ENCODE measurements around the gene S100A10. TPM values are rescaled to one million over a fixed set of nuclear protein-coding genes. Genes with fewer than 3 reads are reported as not detected.

The S100A10 gene
- total and polyA plus RNA-seq, 11 donors, result 55.5 to 403 (median 196) TPM

DNA sequence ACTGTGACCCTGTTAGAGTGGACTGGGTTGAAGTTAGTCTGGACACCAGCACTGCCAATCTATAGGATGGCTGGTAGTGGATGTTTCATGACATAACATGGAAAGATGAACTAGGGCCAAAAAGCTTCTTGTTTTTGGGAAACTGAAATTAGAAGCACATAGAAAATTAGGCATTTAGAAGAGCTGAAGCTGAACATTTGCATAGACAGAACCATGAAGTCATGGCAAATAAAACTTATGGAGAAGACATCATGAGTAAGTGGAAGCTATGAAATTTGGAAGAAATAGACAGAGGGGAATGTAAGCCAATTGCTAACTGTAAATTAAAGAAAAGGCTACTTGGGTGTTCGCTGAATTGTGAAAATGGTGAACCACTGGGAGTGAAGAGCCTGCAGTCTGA, 45.8 kb upstream of the S100A10 start:
- peaks cover 0 to under 1% (median 0%) of the 10 kb centered on the region in 9 donors for H3K36me3 ChIP-seq
- H3K27me3 ChIP-seq, result no peaks in the 10 kb centered on the region
- no peak overlapping the region for H3K27ac ChIP-seq
- H3K4me1 ChIP-seq, result peaks cover 0 to 43% (median 10%) of the 10 kb centered on the region in 12 donors
- intact Hi-C loops (cut with DNase I), result no loop called here
- DNase-seq (no peak), ATAC-seq (no peak)
- no peak for TF ChIP-seq POLR2A (IDR thresholded peaks at IDR 0.05)
- TF ChIP-seq, protein P1, sequence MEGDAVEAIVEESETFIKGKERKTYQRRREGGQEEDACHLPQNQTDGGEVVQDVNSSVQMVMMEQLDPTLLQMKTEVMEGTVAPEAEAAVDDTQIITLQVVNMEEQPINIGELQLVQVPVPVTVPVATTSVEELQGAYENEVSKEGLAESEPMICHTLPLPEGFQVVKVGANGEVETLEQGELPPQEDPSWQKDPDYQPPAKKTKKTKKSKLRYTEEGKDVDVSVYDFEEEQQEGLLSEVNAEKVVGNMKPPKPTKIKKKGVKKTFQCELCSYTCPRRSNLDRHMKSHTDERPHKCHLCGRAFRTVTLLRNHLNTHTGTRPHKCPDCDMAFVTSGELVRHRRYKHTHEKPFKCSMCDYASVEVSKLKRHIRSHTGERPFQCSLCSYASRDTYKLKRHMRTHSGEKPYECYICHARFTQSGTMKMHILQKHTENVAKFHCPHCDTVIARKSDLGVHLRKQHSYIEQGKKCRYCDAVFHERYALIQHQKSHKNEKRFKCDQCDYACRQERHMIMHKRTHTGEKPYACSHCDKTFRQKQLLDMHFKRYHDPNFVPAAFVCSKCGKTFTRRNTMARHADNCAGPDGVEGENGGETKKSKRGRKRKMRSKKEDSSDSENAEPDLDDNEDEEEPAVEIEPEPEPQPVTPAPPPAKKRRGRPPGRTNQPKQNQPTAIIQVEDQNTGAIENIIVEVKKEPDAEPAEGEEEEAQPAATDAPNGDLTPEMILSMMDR (IDR thresholded peaks at IDR 0.05), result no peak
- WGBS, 4 donors, result 84 to 98% (median 95%) methylated on average over 1 of the region's 1 CpG
- no peaks in the 10 kb centered on the region for H3K9me3 ChIP-seq
- no peak overlapping the region for H3K4me3 ChIP-seq

DNA sequence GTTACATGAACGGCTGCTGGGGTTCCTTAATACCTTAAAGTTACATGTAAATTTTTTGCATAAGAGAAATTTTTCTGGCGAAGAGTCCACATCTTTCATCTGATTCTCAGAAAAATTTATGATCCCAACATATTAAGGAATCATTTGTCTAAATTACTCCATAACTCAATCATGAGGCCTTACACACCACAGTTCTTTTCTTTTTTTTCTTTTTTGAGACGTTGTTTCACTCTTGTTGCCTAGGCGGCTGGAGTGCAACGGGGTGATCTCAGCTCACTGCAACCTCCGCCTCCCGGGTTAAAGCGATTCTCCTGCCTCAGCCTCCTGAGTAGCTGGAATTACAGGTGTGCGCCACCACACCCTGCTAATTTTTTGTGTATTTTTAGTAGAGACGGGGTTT, 45.2 kb upstream of the S100A10 start:
- no peaks in the 10 kb centered on the region for H3K9me3 ChIP-seq
- DNase-seq, result no peak
- 94 to 95% (median 95%) methylated on average over 10 of the region's 10 CpGs for WGBS, 4 donors
- H3K36me3 ChIP-seq, result peaks cover 0 to 7% (median 2%) of the 10 kb centered on the region in 9 donors
- intact Hi-C loops (cut with DNase I), result no loop called here
- no peak overlapping the region for H3K4me3 ChIP-seq
- peak overlapping the region in 1 of 12 donors; percentile 97 for H3K27ac ChIP-seq
- ATAC-seq, result no peak
- H3K27me3 ChIP-seq, result no peaks in the 10 kb centered on the region
- H3K4me1 ChIP-seq, result peaks cover 0 to 43% (median 14%) of the 10 kb centered on the region in 12 donors
- TF ChIP-seq POLR2A (IDR thresholded peaks at IDR 0.05), result no peak
- TF ChIP-seq, protein P1 (IDR thresholded peaks at IDR 0.05), result no peak

DNA sequence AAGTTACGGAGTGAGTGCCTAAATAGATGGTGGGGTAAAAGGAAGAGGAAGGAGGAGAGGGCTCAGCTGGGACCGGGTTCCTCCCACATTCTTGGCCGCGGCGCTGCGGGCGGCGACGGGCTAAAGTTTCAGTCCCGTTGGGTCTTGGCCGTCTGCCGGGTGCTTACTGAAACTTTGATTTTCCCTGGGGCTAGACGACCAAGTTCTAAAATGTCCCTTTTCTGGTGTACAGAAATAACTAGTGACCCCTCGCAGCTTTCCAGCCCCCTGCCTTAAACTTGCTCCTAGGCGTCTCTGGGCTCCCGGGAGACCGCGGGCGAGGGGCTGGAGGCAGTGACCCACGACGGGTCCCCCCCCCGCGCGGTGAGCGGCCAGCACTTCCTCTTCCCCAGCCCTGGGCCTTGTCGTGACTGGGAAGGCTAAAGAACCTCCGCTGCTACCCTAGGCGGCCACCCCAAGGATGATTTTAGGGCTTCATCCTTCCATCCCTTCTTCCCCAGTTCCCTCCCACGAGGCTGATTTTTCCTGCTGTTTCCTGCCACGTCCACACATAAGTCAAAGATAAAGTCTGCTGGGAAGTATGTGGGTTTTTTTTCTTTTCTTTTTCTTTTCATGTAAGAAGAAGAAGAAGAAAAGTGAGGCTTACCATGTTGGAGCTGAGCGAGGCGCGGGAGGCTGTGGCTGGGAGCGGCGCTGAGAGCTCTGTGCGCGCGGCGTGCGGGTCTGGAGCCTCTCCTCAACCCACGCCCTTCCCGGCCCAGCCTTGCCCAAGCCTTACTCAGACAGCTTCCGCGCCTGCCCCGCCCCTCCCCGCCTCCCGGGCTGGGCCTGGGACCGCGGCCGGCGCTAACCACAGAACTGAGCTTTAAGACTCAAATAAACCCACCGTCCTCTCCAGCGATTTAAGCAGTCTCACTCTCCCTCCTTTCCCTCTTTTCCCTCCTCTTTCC, 42.9 kb upstream of the S100A10 start, which contains the start of gene S100A11:
S100A11 (minus strand) TSS at position 738 of the 950 bp plus-strand sequence; CDS start at position 649, 89 bp downstream.
- intact Hi-C loops (cut with DNase I), result no loop called here
- no peaks in the 10 kb centered on the region for H3K9me3 ChIP-seq
- ATAC-seq, result peak; percentile 90 to 97 (median 96)
- H3K4me3 ChIP-seq, result peak within 1 kb of the TSS; percentile 44 to 93 (median 69)
- H3K27ac ChIP-seq, result peak within 1 kb of the TSS; percentile 85 to 98 (median 94)
- H3K36me3 ChIP-seq, result peaks cover 0 to 30% (median 25%) of the 10 kb centered on the region in 9 donors
- DNase-seq, result peak; percentile 92 to 95 (median 94)
- peaks cover 0 to 65% (median 16%) of the 10 kb centered on the region in 12 donors for H3K4me1 ChIP-seq
- TF ChIP-seq, protein P1 (IDR thresholded peaks at IDR 0.05), result no peak
- TF ChIP-seq POLR2A (IDR thresholded peaks at IDR 0.05), result peak; percentile 21 to 94
- 1% methylated on average over 52 to 53 of the region's 53 CpGs for WGBS, 4 donors
- H3K27me3 ChIP-seq, result no peaks in the 10 kb centered on the region

All from heart left ventricle (tissue), 16 donors.